TTC549 (cell line): Measurements from ENCODE around the gene SHROOM2.

Experiments used
- FAIRE-seq: peaks from 2 replicates; lab custom pipeline; 2012; peaks lifted over from hg19 to GRCh38; lab: Jason Lieb, UNC

The SHROOM2 gene

DNA sequence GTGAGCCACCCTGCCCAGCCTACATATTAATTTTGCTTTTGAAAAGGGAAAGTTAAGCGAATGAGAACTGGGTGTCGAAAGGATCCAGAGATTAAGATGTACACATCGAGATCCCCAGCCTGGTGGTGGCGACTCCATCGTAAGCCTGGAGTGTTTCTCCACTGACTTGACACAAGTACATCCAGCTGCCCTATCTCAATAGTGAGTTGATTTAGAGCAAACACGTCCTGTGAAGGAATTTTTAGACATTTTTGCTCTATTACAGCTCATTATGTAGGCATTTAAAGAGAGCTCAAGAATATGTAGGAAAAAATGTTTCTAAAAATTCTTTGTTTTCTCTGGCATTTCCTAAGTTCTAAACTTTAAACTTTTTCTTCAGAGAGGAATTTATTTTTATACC is 169.3 kb downstream of the SHROOM2 start:
- no peak for FAIRE-seq

DNA sequence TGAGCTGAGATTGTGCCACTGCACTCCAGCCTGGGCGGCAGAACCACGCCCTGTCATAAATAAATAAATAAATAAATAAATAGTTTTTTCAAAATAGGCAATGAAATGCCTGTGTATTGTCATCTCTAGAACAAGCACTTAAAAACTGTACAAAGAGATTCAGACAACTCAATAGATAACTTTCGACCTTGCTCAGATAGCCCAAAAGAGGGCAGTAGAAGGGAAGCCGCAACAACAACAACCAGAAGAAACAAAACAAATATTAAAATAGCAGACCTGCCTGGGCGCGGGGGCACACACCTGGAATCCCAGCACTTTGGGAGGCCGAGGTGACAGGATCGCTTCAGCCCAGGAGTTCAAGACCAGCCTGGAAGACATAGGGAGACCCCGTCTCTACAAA is 171.5 kb downstream of the SHROOM2 start:
- no peak for FAIRE-seq

DNA sequence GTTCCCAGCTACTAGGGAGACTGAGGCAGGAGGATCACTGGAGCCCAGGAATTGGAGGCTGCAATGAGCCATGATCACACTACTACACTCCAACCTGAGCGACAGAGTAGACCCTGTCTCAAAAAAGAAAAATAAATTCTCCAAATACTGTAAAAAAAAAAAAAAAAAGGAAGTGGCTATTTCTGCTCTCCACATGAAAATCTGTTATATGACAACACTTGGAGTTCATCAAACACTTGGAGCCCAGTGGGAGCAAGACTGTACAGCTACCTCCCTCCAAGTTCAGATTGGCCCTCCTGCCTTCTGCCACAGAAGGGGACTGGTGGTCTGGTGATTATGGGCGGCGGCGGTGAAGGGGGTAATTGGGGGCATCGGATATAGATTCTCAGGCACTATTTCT is 172.0 kb downstream of the SHROOM2 start:
- no peak for FAIRE-seq

DNA sequence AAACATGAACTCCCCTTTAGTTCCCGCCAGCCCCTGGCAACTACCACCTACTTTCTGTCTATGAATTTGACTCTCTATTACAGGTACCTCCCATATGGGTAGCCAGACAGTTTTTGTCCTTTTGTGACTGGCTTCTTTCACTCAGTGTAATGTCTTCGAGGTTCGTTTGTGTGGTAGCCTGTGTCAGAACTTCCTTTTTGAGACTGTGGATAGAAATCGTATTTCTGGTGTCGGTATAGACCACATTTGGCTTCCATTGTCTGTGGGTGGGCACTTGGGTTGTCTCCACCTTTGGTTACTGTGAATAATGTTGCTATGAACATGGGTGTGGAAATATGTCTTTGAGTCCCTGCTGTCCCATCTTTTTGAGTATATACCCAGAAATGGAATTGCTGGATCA is 175.5 kb downstream of the SHROOM2 start:
- FAIRE-seq, result no peak

DNA sequence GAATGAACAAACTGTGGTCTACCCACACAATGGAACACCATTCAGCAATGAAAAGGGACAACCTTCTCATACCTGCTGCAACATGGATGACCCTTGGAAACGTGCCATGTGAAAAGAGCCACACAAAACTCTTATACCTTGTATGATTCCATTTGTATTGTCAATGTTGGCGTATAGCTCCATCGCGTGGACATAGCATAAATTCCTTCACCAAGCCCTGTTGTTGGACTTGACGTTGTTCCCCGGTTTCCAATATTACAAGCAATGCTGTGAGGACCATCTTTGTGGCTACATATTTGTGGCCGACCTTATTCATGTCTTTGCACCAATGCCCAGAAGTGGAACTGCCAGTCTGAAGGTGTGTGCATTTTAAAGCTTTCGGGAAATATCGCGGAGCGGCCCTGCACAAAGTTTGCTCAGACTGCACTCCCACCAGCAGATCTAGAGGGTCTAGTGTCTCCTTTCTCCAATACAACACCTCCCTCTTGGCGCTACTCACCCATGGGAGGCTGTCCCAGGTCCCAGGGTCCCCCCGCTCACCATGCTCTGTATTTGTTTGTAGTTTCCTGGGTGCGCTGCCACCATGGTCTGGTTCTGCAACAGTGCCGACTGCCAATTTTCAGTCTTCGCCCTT is 180.7 kb downstream of the SHROOM2 start, which contains the start of gene CLDN34:
TSS of gene CLDN34 (plus strand) at position 584 of the 634 bp plus-strand sequence. CDS start at position 584, 0 bp downstream.
- FAIRE-seq, result no peak

DNA sequence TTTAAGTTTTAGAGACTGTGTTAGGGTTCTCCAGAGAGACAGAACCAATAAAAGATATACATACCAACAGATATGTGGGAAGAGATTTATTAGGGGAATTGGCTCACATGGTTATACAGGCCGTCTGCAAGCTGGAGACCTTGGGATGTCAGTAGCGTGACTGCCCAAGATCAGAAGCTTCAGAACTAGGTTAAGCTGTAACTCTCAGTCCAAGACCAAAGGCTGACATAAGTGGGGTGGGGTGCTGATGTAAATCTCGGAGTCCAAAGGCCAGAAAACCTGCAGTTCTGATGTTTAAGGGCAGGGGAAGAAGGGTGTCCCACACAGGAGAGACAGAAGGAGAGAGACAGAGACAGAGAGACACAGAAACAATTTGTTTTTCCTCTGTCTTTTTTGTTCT is 191.4 kb downstream of the SHROOM2 start:
- FAIRE-seq, result no peak

DNA sequence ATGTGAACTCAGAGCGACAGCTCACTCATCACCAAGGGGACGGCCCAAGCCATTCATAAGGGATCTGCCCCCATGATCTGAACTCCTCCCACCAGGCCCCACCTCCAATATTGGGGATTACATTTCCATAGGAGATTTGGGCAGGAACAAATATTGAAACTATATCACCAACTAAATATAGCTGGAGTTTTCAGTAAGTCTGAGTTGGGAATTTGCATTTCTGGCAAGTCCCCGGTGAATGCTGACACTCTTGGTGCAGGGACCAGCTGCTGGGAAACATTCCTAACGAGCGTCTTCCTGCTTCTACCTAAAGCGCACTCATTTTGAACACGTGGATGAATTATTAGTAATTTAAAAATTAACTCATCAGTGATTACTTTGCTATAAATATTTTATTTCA is 194.2 kb downstream of the SHROOM2 start:
- no peak for FAIRE-seq

DNA sequence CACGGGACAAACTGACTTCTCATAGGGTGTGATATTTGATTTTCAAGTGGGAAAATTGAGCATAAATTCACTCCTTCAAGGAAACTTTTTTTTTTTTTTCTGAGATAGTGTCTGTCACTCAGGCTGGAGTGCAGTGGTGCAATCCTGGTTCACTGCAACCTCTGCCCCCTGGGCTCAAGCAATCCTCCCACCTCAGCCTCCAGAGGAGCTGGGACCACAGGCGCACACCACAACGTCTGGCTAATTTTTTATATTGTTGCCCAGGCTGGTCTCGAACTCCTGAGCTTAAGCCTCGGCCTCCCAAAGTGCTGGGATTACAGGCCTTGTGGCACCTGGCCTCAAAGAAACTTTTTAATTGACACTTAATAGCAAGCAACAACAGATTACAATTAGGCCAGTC is 194.7 kb downstream of the SHROOM2 start:
- FAIRE-seq, result no peak

DNA sequence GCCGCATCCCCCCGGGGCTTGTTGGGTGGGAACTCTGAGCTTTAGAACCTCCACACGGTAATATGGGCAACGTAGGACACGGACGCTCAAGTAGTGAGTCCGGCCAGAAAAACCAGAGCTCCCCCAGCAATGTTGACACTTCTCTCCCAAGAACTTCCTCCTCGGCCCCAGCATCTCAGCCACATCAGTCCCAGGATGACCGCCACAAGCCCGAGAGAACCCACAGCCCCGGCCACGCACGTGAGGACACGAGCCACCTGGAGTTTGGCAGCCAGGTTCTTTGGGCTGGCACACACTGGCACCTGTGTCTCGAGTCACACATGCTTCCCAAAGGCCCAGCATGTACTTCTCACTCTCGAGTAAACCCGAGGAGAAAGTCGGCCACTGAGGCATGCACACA is 197.2 kb downstream of the SHROOM2 start:
- FAIRE-seq, result no peak

DNA sequence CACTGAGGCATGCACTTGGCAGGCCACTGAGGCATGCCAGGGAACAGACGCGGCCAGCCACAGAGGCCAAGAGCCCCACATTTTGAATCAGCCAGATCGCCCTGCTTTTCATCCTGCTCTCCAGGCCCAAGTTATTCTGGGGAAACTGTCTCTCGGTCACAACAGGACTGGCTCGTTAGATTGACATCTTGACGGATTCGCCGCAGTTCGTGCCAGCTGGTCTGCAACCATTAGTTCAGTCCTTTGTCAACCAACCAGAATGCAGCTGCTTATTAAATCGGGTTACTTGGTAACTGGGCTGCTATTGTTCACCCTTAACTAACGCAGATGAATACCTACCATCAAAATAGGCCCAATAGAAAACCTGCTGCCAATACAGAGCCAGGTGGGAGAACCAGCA is 197.6 kb downstream of the SHROOM2 start:
- FAIRE-seq, result no peak

DNA sequence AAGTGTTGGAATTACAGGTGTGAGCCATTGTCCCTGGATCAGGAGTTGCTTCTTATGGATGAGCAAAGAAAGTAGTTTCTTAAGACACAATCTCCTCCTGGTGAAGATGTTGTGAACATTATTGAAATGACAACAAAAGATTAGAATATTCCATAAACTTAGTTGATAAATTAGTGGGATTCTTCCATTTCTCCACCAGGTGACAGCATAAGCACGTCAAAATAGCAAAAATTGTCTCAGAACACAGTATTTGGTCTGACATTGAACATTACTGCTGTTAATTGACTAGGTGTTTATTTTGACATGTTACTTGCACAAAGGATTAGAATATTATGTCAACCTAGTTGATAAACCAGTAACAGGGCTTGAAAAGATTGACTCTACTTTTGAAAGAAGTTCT is 202.5 kb downstream of the SHROOM2 start:
- no peak for FAIRE-seq

DNA sequence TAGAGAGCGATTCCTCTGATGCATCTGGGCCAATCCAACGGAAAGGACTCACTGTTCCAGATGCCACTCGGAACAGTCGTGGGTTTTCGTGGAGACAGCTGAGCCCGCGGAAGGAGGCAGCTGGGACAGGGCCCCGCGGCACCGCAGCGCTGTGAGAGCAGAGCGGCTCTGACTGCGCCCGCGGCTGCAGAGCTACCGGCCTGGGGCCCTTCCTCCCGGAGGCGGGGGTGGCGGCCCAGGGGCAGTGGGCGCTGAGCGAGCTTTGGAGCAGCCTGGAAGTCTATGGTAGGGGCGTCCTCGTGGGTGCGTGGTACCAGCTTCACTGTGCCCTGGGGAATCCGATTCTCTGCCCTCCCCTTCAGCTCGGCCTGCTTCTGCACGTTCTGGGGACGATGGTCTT is 205.8 kb downstream of the SHROOM2 start:
- FAIRE-seq, result no peak

DNA sequence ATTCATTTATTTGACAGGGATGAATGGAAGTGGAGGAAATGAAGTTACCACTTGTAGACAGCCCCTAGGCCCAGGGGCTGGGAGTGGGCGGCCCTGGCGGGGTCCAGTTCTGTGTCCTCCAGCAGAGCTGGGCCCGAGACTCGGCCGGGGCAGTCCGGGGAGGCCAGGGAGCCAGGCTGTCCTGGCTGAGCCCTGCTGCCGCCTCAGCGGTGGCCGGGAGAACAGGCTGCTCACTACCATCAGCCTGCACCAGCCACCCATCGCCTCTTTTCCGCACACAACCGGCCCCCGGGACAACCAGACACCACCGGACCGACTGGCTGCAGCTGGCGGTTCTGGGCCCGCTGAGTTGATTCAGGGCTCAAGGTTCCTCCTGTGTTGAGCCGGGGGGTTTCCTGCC is 206.5 kb downstream of the SHROOM2 start:
- no peak for FAIRE-seq

DNA sequence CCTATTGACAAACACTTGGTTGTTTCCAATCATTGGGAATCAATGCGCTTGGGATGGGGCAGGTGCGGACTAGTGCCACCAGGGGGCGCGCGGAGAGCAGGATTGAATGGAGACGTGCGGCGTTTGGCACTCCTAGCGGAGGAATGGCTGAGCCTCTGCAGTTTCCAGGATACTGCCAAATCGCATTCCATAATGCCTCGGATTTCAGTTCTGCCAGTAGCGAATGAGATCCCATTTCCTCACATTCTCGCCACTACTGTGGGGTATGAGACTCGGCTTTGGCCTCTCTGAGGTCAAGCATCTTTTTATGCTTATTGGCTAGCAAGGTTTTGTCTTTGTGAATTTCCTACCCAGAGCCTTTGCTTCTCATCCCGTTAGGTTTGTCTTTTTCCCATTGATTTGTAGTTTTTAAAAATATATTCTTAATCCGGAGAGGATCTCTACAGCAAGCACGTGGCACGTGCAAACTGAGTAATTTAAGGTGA is 209.7 kb downstream of the SHROOM2 start:
- FAIRE-seq, result no peak

DNA sequence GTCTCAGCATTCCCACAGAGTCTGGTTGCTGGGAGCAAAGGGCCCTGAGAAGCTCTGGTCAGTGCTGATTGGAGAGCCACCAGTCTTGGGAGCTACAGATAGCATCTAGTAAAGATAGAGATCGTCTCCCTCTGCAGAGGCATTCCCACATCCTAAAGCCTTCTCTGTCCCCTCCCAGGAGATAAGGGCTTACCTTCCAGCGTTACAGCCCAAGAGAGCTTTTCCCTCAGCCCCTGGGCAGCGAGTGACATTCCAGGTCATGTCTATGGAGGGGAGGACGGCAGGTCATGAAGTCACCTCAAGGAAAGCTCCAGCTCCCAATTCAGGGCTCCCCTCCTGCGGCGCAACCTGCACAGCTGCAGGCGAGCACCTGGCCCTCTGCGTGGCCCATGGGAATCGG is 210.8 kb downstream of the SHROOM2 start:
- FAIRE-seq, result no peak

DNA sequence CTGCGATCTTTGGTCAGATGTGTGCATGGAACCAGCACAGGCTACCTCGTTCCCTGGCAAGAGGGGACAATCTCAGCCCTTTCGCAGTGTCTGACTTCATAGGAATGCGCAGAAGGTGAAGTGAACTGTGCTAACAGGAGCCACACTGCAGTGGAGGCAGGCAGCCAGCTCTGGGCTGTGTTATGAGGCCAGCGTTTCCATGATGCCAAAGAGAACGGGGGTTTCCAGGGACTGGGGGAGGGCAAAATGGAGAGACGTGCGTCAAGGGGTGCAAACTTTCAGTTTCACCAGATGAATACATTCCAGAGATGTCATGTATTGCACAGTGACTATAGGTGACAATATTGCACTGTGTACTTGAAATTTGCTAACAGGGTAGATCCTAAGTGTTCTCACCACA is 211.3 kb downstream of the SHROOM2 start:
- FAIRE-seq, result no peak
